NCI-H345 treated with DMSO at 0.1 percent for 48 hours (cell line): ENCODE results near the gene CFP.
A peak's percentile ranks its signal among the peaks of the same experiment; 100 is the strongest.
"Not testable (repeated sequence)": the region's sequence is repeated elsewhere in the genome, so short reads cannot be mapped to it uniquely, and the experiment has no call there.

ENCODE experiments used
- DNase-seq: peaks from one replicate; lab custom pipeline; 2025; ENCODE audit not compliant: unreplicated experiment; lab: John Stamatoyannopoulos, UW

Gene CFP

DNA sequence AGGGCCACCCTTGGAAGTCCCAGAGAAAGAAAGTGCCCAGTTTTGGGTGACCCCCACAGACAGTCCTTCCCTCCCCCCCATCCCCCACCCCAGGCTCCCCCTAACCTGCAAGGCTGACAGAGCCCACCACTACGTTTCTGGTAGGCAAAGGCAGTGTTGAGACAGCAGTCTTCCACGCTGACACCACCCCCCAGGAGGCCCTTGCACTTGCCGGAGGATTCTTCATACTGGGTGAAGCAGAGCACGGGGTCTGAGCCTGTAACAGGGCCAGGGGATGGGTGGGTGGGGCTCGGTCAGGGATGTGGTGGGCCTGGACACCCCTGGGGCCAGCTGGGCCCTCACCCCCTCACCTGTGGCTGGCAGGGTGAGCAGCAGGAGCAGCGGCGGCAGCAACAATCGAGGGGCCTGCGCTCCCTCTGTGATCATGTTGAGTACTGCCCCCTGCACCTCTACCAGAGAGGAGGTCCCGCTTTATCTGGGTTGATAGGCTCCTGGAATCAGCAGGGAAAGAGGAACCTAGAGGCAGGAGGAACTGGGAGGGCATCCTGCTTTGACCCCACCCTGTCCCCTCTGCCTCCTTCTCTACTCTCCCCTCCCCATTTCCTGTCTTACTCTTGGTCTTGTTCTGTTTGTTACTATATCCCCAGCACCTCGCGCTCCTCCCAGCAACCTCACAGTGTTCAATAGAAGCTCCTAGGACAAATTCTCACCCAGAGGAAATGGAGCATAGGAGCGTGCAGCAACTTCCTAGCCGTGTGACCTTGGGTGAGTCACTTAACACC, at the start of gene CFP:
Gene CFP, minus strand, starts transcription at position 512 of the 782 bp plus-strand sequence. Its CDS starts 86 bp downstream, at position 426.
- DNase-seq: no peak

DNA sequence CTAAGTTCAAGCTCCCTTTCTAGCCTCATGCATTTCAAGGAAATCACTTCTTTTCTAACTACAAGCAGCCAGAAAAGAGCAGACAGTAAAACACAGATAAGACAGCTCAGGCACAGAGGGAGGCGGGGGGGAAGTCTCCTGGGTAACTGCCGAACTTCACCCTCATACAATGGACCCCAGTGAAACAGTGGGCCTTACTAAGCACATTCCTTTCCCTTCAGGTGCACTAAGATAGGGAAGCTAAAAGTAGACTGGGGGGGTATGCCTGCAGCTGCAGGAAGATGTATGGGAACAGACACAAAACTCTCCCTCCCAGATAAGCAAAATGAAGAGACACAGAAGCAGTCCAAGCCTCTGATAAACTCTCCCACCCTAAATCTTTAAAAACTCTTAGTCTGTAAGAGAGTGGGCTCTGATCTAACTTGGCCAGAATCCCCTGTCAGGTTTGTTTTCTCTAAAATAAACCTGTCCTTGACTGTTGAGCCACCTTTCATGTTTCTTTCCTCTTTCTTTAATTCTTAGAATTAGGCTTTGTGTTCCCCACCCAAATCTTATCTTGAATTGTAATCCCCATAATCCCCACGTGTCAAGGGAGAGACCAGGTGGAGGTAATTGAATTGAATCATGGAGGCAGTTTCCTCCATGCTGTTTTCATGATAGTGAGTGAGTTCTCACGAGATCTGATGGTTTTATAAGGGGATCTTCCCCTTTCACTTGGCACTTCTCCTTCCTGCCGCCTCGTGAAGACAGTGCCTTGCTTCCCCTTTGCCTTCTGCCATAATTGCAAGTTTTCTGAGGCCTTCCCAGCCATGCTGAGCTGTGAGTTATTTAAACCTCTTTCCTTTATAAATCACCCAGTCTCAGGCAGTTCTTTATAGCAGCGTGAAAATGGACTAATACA, 46.5 kb upstream of the CFP start:
- not testable (repeated sequence) for DNase-seq

DNA sequence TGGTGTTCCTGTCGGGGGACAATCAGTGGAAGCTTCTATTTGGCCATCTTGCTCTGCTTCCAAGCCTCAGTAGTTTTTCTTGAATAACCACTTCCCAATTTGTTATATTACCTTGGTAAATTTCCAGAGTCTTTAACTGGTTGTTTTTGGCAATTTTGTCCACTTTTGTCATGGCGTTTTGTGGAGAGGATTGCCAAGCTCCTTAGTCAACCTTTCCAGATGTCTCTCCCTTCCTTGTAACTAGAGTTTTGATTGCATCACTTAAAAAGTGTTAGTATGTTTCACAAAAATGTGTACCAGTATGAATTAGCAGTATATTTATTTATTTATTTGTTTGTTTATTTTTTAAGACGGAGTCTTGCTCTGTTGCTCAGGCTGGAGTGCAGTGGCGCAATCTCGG, 45.0 kb upstream of the CFP start:
- DNase-seq: no peak

DNA sequence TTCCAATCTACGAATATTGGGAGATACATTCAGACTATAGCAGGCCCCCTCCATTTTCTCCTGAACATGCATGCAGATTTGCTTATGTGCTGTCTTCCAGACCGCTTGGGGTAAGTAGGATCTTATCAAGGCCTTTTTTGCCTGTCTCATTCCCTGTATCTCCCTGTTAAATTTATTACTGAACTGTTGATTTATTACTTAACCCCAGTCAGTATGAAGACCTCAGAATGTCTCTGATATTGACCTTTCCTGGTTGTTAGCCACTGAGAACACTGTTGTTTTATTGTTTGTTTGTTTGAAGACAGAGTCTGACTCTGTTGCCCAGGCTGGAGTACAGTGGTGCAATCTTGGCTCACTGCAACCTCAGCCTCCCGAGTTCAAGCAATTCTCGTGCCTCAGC, 36.1 kb upstream of the CFP start:
- not testable (repeated sequence) for DNase-seq

DNA sequence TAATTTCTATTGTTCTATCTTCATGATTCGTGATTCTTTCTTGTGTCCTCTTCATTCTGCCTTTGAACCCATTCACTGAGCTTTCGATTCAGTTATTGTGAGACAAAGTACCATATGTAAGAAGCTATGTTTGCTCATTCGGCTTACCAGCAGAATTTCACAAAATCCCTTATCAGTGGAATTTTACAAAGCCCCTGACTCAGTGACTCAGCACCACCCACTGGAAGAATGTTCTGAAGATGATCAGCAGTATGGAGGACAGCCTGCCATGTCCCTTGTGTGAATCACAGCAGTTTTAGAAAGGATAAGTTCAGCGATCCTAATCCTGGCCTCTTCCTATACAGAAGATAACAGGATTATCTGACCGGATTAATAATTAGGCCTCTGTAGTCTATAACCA, 35.0 kb upstream of the CFP start:
- DNase-seq: no peak

DNA sequence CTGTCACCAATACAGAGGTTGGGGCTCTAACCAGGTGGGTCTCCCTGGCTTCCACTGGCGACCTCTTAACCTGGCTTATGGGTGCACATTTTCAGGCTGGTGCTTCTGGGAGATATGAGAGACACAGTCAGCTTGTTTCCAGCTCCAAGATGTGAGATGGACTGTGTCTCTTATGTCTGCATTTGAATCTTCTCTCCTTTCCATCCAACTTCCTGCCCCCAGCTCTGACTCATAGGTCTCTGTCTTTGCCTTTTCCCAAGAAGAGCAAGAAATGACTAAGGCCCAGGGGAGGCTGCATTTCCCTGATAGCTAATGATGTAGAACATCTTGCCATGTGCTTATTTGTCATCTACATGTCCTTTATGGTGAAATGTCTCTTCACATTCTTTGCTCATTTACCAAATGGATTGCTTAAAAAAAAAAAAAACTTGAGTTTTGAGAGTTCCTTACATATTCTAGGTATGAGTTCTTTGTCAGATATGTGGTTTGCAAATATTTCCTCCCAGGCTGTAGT, 32.5 kb upstream of the CFP start:
- DNase-seq: no peak

DNA sequence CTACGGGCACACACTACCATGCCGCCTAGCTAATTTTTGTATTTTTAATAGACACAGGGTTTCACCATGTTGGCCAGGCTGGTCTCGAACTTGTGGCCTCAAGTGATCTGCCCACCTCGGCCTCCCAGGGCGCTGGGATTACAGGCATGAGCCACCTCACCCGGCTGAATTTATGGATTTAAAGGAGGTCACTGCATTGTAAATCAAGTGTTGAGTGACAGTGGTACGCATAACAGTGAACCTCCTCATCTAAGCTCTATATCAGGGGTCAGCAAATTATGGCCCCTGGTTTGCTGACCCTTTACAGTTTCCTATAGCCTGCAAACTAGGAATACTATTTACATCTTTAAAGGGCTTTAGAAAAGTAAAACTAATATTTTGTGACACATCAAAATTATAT, 31.8 kb upstream of the CFP start:
- no peak for DNase-seq

DNA sequence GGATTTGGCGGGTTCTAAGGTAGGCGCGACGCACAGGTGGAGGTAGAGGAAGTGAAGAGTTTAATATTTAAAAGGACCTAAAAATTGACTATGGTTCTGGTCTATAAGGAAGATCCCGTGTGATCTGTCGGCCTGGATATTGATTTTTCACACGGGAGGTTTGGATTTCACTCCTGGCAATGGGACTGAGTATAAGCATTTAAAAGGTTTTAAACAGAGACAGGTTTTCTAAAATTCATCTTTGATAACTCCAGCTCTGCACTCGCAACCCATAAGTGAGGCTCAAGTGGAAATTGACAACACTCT, 29.6 kb upstream of the CFP start:
- DNase-seq: no peak

DNA sequence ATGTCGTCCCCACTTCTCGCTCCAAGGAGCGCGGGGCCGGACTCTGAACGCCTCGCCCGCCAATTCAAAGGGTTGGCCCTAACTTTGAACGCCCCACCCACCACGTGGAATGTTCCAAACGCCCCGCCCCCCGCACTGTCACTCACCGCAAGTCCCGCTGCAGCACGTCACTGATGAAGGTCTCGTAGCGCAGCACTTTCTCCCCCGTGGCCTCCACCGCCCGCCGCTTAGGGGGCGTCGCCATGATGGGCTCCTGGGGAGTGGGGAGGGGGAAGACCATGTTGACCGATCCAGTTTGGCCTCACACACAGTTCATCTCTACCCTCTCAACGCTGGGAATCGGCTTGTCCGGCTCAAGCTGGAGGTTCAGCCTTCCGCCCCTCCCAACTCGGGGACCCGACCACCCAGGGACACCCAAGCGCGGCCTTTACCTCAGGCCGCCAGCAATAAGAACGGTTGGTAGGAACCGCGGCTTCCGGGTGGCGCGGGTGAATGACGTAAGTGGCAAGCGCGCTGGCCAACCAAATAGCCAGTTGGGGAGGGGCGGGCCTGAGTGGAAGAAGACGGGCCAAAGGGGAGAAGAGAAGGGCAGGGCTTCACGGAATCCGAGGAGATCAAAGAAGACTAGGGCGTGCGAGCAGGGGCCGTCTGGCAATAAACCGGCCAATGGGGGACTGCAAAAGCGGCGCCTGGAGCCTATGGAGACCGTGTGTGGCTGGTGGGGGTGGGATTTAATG, 29.1 kb upstream of the CFP start, which contains the start of gene UXT:
Gene UXT, minus strand, starts transcription at position 497 of the 737 bp plus-strand sequence. Its CDS starts 253 bp downstream, at position 244.
- DNase-seq: peak; percentile 80

DNA sequence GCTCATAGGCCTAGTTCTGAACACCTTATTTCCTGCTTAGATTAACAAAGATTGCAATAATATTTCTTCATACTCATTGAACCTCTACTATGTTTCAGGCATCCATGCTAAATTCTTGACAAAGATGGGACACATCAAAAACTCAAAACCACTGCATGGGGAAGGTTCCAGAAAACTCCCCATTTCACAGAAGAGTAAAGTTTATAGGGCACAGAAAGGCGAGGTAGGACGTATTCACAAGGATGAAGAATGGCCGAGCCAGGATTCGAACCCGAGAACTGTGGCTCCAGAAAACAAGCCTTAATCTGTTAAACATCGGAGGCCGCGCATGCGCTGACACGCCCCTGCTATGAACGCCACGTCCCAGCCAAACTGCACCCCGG, 28.6 kb upstream of the CFP start:
- no peak for DNase-seq

DNA sequence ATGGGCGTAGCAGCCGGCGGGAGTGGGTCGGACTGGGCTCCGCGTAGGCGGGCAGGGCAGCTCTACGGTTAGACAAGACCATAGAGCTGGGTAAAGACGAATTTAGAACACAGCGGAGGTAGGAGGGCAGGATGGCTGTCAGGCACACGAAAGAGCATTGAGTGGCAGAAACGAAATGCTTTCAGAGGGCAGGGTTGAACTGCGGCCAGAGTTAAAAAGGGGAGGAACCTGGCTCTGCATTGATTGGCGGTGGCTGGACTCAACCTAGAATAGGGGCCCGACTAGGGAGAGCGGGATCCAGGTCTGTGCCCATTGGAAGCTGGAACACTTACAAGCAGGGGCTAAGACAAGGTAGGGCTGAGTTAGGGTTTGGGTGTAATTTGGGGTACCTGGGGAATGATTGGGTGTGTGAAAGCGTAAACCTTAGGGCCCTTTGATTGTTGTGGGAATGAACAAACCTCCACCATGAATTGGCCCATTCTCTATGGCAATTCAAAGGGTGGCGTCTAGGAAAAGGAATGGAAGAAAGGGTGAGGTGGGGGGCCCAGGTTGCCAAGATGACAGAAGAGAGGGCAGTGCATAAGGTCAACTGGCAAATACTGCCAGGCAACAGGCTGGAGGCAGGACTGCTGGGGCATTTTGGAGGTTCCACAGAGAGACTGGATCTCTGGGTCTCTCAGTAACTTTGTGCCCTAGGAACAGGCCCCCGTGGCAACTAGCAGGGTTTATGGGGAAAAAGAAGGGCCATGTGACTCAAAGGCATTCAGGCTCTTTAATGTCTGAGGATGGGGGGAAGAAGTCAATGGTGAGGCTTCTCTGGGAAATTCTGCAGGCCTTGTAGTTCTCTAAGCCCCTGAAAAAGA, 21.5 kb upstream of the CFP start:
- DNase-seq: no peak

DNA sequence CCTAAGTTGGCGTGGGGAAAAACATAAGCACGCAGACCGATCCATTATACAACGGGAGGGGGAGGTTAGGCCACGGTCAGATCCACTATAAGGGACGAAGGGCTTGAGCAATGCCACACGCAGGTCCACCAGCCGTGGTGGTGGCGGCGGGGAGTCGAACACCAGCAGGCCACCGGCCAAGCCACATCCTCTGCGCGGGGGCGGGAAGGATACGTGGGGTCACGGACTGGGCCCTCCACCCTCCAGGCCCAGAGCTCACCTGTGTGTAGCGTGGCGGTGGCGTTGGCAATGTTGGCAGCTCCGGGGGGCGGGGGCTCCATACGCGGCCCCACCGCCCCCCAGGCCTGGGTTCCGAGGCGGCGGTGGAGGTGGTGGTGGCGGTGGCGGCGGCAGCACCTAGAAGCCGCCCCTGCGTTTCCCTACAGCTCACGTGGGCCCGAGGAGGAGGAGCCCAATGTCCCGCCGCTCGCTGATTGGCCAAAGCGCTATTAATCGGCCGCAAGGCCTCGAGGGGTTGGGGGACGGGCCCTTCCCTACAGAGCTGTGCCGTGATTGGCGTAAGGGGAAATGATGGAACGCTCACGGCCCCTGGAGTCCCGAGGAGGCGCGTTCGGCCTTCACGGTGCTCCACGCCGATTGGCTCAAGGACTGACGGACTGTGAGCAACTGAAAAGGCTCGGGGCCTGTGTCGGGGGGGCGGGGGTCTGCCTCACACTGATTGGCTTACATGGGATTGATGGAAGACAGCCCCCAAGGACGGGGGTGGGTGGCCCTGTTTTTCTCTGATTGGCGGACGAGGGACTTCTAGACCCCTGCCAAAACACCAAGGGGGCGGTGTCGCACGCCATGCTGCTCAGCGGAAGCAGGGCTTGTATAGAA, 20.7 kb upstream of the CFP start, which contains the start of gene ELK1:
Gene ELK1, minus strand, starts transcription at position 400 of the 879 bp plus-strand sequence. CDS start 9,122 bp downstream, outside the sequence.
- DNase-seq: peak; percentile 87

DNA sequence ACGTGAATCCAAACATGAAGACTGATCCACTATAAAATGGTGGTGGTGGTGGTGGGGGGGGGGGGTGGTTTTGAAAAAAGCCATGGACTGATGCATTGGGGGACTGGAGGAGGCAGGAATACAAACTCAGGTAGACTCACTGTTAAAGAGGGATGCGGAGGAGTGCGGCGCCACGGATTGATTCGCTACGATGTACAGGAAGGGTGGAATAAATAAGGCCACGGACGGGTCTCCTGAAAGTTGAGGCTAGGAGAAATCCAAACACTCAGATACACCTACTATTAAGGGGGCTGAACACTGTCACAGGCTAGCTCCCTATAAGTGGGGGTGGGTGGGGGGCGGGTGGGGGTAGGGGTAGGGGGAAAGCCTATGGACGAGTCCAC, 20.0 kb upstream of the CFP start:
- DNase-seq: no peak

DNA sequence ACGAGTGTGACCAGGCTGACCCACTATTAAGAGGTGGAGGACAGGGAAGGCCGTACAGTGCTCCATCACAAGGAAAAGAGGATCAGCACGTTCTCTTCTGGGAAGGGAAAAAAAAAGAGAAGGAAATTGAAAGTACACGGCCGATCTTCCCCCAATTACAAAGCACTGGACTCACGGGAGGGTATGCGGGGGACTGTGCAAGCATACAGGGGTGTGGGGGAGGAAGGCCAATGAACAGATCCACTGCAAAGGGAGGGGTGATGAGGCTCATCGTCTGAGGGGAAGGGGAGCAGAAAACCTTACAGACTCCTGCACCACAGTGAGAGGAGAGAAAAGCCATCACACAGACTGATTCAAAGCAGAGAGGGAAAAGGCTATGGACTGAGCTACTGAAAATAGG, 19.5 kb upstream of the CFP start:
- no peak for DNase-seq

DNA sequence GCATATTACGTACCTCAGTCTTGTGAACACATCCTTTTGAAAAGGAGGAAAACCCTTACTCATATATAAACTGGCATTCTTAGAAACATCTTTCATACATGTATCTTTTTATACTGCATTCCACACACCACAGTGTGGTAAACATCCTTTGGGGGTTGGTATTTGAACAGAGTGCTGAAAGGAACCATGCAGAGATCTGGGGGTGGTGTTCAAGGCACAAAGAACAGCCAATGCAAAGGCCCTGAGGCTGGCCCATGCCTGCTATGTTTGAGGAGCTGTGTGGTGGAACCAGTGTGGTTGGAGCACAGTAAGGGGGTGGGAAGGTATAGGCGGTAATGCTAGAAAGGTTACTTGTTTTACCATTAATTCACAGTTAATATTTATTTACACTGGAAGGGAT, 18.6 kb upstream of the CFP start:
- DNase-seq: no peak

DNA sequence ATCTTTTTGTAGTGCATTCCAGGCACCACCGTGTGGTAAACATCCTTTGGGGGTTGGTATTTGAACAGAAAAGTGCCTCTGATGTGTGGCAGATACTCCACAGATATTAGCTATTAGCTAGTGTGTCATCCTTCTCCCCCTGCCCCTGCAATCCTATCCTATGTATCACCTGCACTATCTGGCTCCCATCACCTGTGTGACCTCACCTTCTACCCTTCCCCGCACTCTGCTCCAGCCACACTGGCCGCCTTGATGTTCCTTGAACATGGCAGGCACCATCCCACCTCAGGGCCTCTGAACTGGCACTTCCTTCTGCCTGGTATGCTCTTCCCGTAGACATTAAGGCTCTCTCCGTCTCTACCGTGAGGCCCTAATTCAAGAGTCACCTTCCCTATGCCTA, 16.9 kb upstream of the CFP start:
- no peak for DNase-seq

DNA sequence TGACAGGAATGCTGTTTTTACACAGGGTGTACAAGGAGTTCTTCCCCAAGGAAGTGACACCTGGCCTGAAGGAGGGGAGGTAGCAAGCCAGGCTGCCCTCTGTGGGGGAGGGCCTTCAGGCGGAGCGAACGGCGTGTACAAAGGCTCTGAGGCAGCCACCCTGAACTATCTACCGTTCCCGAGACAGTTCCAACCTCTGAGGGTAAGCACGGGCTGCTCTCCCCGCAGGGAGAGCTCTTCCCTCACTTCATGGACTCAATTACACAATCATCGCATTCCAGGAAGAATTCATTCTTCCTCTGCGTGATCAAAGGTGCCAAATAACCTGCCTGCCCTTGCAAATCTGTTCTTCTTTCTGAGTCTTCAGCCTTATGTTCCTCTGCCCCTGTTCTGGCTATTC, 15.8 kb upstream of the CFP start:
- no peak for DNase-seq

DNA sequence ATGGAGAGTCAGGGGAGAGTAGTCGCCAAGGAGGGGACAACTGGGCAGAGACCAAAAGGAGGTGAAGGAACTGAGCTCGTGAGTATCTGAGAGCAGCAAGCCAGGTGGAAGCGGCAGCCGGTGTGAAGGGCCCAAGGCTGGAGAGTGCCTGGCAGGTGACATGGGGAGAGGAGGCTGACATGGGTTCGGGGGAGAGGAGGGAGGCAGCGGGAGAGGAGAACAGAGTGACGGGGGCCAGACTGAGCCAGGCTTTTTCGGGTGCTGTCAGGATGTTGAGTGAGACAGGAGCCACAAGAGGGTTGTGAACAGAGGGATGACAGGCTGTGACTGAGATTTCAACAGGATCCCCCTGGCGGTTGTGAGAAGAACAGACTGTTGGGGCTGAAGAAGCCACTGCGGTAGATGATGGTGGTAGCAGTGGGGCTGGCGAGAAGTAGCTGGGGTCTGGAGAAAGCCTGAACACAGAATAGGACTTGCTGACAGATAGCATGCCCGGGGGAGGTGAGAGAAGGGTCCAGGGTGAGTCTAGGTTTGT, 14.9 kb upstream of the CFP start:
- DNase-seq: no peak

DNA sequence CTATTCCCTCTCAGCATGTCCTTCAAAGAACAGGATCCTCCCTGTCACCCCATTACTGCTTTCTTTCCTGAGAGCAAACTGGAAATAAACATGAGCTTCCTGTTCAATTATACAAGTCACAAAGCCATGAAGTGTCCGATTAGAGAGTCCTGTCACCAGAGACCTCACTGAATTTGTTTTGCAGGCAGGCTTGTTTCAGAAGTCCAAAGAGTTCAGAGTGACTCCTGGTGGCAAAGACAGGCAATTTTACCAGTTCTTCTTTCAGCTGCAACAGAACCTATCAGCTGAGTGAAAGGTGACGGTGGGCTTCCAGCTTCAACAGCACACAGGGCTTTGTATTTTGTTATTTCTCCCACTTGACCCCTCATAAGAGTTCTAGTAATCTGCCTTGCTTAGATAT, 14.2 kb upstream of the CFP start:
- DNase-seq: no peak
